GM23338 (cell line): ENCODE results near the gene USP28. TPM values are rescaled to one million over a fixed set of nuclear protein-coding genes. Genes with fewer than 3 reads are reported as not detected.

Source experiments
- ATAC-seq: fragments of 200-7000 bp; cut with Tn5 transposase; 3 replicates; pipeline ENCODE4 v1.9.1; 2020
- DNase-seq: peaks from one replicate; pipeline ENCODE4 v3.0.0-alpha.2; 2015; ENCODE audit warnings: low spot score
- H2AFZ ChIP-seq: fragments of 200-600 bp; sonication (generic); 2 replicates; pipeline ENCODE4 v1.8.0; 2016; ENCODE audit warnings: antibody characterized with exemption, mild to moderate bottlenecking, moderate library complexity
- H3F3A ChIP-seq: fragments of 200-600 bp; sonication (generic); replicated peaks from 2 replicates; pipeline ENCODE4 v1.8.0; 2017; ENCODE audit warnings: antibody characterized with exemption, mixed run types, low read depth
- H3K27ac ChIP-seq: fragments of 200-600 bp; sonication (generic); 2 replicates; pipeline ENCODE4 v1.6.1; 2016; ENCODE audit warnings: low read depth
- H3K27me3 ChIP-seq: fragments of 200-600 bp; sonication (generic); 2 replicates; pipeline ENCODE4 v1.8.0; 2016; ENCODE audit warnings: mild to moderate bottlenecking, mixed run types, moderate library complexity; ENCODE audit not compliant: insufficient read depth
- H3K36me3 ChIP-seq: fragments of 200-600 bp; sonication (generic); 2 replicates; pipeline ENCODE4 v1.8.0; 2016; ENCODE audit warnings: mild to moderate bottlenecking; ENCODE audit not compliant: insufficient read depth
- H3K4me1 ChIP-seq: fragments of 200-600 bp; sonication (generic); 2 replicates; pipeline ENCODE4 v1.8.0; 2016; ENCODE audit warnings: mild to moderate bottlenecking, moderate library complexity; ENCODE audit not compliant: insufficient read depth
- H3K4me2 ChIP-seq: fragments of 200-600 bp; sonication (generic); 2 replicates; pipeline ENCODE4 v1.7.1; 2017; ENCODE audit warnings: mixed run types
- H3K4me3 ChIP-seq: fragments of 200-600 bp; sonication (generic); 2 replicates; pipeline ENCODE4 v1.6.1; 2016; ENCODE audit warnings: mixed run types
- H3K79me2 ChIP-seq: fragments of 200-600 bp; sonication (generic); replicated peaks from 2 replicates; pipeline ENCODE4 v1.8.0; 2017; ENCODE audit warnings: mild to moderate bottlenecking; ENCODE audit not compliant: insufficient read depth
- H3K9me2 ChIP-seq: fragments of 200-600 bp; sonication (generic); 2 replicates; pipeline ENCODE4 v1.8.0; 2017; ENCODE audit not compliant: insufficient read depth
- H4K20me1 ChIP-seq: fragments of 200-600 bp; sonication (generic); replicated peaks from 2 replicates; pipeline ENCODE4 v1.8.0; 2017; ENCODE audit warnings: mild to moderate bottlenecking; ENCODE audit not compliant: insufficient read depth
- H3K27ac Mint-ChIP-seq: 2 replicates; pipeline ENCODE4 v1.8.0; 2020; ENCODE audit warnings: inconsistent platforms, mild to moderate bottlenecking, moderate library complexity, mixed read lengths
- H3K27me3 Mint-ChIP-seq: 3 replicates; pipeline ENCODE4 v1.8.0; 2022; ENCODE audit warnings: low read depth, mild to moderate bottlenecking, moderate library complexity, mixed read lengths, inconsistent platforms; ENCODE audit not compliant: insufficient read depth, poor library complexity
- H3K36me3 Mint-ChIP-seq: 3 replicates; pipeline ENCODE4 v1.8.0; 2021; ENCODE audit warnings: low read depth, mild to moderate bottlenecking, inconsistent platforms, moderate library complexity, mixed read lengths
- H3K4me1 Mint-ChIP-seq: 3 replicates; pipeline ENCODE4 v1.8.0; 2020; ENCODE audit warnings: mild to moderate bottlenecking, inconsistent platforms, mixed read lengths
- H3K4me3 Mint-ChIP-seq: 3 replicates; pipeline ENCODE4 v1.8.0; 2021; ENCODE audit warnings: moderate library complexity, mild to moderate bottlenecking, inconsistent platforms, mixed read lengths
- H3K9me3 Mint-ChIP-seq: 3 replicates; pipeline ENCODE4 v1.8.0; 2020; ENCODE audit warnings: moderate library complexity, mild to moderate bottlenecking, inconsistent platforms, mixed read lengths
- CREB1 ChIP-seq: fragments of 250-450 bp; sonication (Bioruptor Pico); IDR thresholded peaks from 2 replicates; pipeline ENCODE4 v1.5.0; 2020; ENCODE audit warnings: low read depth, mild to moderate bottlenecking, moderate library complexity
- EZH2 ChIP-seq: fragments of 200-600 bp; sonication (generic); IDR thresholded peaks from one replicate; pipeline ENCODE4 v1.8.0; 2017; ENCODE audit warnings: antibody characterized with exemption, mild to moderate bottlenecking, low read depth; ENCODE audit not compliant: unreplicated experiment
- EZH2phosphoT487 ChIP-seq: fragments of 200-600 bp; sonication (generic); IDR thresholded peaks from one replicate; pipeline ENCODE4 v1.8.1; 2018; ENCODE audit warnings: antibody characterized with exemption; ENCODE audit not compliant: unreplicated experiment
- JUNB ChIP-seq: IDR thresholded peaks from one replicate; pipeline ENCODE4 v1.6.1; 2016; ENCODE audit warnings: antibody characterized with exemption; ENCODE audit not compliant: unreplicated experiment
- NANOG ChIP-seq: IDR thresholded peaks from 2 replicates; pipeline ENCODE4 v1.6.1; 2016; ENCODE audit warnings: antibody characterized with exemption, borderline replicate concordance
- POLR2AphosphoS5 ChIP-seq: IDR thresholded peaks from 2 replicates; pipeline ENCODE4 v1.6.1; 2016; ENCODE audit warnings: antibody characterized with exemption, low read depth
- STAT1 ChIP-seq: IDR thresholded peaks from one replicate; pipeline ENCODE4 v1.6.1; 2016; ENCODE audit warnings: antibody characterized with exemption; ENCODE audit not compliant: unreplicated experiment
- ZNF114 ChIP-seq: fragments of 250-450 bp; sonication (Bioruptor Pico); IDR thresholded peaks from 2 replicates; pipeline ENCODE4 v1.5.0; 2020; ENCODE audit warnings: mild to moderate bottlenecking, moderate library complexity
- ZNF331 ChIP-seq: fragments of 250-450 bp; sonication (Bioruptor Pico); IDR thresholded peaks from 2 replicates; pipeline ENCODE4 v1.5.0; 2020; ENCODE audit warnings: low read depth, mild to moderate bottlenecking, moderate library complexity
- ZNF462 ChIP-seq: fragments of 250-450 bp; sonication (Bioruptor Pico); IDR thresholded peaks from 2 replicates; pipeline ENCODE4 v1.5.0; 2020; ENCODE audit warnings: mild to moderate bottlenecking, moderate library complexity
- polyA plus RNA-seq: library from polyadenylated mRNA; unstranded; fragments of >200 nt; fragmentation: Nextera tagmentation; extraction: Ambion mirVana; gene quantifications from 2 replicates; pipeline ENCODE4 v1.2.1, GENCODE V29; 2016
- total RNA-seq: library from RNA; depleted of rRNA; stranded (reverse); fragments of >200 nt; shearing (Covaris generic); gene quantifications from 2 replicates; pipeline ENCODE4 v1.2.3, GENCODE V29; 2014
- TF ChIP-seq, protein P1 (sequence below): IDR thresholded peaks from 2 replicates; pipeline ENCODE4 v1.6.1; 2016; ENCODE audit warnings: antibody characterized with exemption
- TF ChIP-seq, protein P2 (sequence below): IDR thresholded peaks from one replicate; pipeline ENCODE4 v1.6.1; 2018; ENCODE audit warnings: antibody characterized with exemption; ENCODE audit not compliant: unreplicated experiment
- TF ChIP-seq, protein P3 (sequence below), 2 experiments: fragments of 200-600 bp in 1 of 2; sonication (generic) in 1 of 2; conservative IDR thresholded peaks; 2 replicates each; pipeline versions ENCODE4 v1.5.1 to v1.6.1; 2016 to 2017; ENCODE audit warnings: antibody characterized with exemption in 2 of 2, low read depth in 2 of 2, mild to moderate bottlenecking in 2 of 2, moderate library complexity in 1 of 2

The USP28 gene
- total and polyA plus RNA-seq, 2 experiments from 2014 or later: 73.9 to 171 TPM

- Histone ChIP-seq H2AFZ (no peak overlapping the region), H3K9me2 (no peaks in the 10 kb centered on the region), H3K4me2 (no peak overlapping the region), H3K27ac (0 out of 2 replicates have a peak overlapping the region, but pooled peaks have one; percentile 0), H3K79me2 (peaks cover 69% of the 10 kb centered on the region), H3K36me3 (peaks cover 21% of the 10 kb centered on the region), H3K4me3 (no peak overlapping the region), H3K27me3 (no peaks in the 10 kb centered on the region), H3K4me1 (peaks cover 35% of the 10 kb centered on the region), H3F3A (peaks cover 20% of the 10 kb centered on the region), H4K20me1 (no peaks in the 10 kb centered on the region)
- peak overlapping the region; percentile 2; the same call in 1 of the 2 replicates for H3K27ac Mint-ChIP-seq
- no peak for TF ChIP-seq EZH2
- TF ChIP-seq, protein P1, sequence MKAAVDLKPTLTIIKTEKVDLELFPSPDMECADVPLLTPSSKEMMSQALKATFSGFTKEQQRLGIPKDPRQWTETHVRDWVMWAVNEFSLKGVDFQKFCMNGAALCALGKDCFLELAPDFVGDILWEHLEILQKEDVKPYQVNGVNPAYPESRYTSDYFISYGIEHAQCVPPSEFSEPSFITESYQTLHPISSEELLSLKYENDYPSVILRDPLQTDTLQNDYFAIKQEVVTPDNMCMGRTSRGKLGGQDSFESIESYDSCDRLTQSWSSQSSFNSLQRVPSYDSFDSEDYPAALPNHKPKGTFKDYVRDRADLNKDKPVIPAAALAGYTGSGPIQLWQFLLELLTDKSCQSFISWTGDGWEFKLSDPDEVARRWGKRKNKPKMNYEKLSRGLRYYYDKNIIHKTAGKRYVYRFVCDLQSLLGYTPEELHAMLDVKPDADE: no peak
- TF ChIP-seq EZH2phosphoT487: no peak
- TF ChIP-seq, protein P2, sequence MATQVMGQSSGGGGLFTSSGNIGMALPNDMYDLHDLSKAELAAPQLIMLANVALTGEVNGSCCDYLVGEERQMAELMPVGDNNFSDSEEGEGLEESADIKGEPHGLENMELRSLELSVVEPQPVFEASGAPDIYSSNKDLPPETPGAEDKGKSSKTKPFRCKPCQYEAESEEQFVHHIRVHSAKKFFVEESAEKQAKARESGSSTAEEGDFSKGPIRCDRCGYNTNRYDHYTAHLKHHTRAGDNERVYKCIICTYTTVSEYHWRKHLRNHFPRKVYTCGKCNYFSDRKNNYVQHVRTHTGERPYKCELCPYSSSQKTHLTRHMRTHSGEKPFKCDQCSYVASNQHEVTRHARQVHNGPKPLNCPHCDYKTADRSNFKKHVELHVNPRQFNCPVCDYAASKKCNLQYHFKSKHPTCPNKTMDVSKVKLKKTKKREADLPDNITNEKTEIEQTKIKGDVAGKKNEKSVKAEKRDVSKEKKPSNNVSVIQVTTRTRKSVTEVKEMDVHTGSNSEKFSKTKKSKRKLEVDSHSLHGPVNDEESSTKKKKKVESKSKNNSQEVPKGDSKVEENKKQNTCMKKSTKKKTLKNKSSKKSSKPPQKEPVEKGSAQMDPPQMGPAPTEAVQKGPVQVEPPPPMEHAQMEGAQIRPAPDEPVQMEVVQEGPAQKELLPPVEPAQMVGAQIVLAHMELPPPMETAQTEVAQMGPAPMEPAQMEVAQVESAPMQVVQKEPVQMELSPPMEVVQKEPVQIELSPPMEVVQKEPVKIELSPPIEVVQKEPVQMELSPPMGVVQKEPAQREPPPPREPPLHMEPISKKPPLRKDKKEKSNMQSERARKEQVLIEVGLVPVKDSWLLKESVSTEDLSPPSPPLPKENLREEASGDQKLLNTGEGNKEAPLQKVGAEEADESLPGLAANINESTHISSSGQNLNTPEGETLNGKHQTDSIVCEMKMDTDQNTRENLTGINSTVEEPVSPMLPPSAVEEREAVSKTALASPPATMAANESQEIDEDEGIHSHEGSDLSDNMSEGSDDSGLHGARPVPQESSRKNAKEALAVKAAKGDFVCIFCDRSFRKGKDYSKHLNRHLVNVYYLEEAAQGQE: no peak
- no peak for TF ChIP-seq POLR2AphosphoS5
- no peak for TF ChIP-seq ZNF462 (CRISPR knock-in tag)
- TF ChIP-seq CREB1 (CRISPR knock-in tag): no peak
- TF ChIP-seq JUNB: no peak
- no peak for TF ChIP-seq NANOG
- TF ChIP-seq ZNF114 (CRISPR knock-in tag): no peak
- TF ChIP-seq STAT1: no peak
- no peak for TF ChIP-seq ZNF331
- TF ChIP-seq, protein P3, sequence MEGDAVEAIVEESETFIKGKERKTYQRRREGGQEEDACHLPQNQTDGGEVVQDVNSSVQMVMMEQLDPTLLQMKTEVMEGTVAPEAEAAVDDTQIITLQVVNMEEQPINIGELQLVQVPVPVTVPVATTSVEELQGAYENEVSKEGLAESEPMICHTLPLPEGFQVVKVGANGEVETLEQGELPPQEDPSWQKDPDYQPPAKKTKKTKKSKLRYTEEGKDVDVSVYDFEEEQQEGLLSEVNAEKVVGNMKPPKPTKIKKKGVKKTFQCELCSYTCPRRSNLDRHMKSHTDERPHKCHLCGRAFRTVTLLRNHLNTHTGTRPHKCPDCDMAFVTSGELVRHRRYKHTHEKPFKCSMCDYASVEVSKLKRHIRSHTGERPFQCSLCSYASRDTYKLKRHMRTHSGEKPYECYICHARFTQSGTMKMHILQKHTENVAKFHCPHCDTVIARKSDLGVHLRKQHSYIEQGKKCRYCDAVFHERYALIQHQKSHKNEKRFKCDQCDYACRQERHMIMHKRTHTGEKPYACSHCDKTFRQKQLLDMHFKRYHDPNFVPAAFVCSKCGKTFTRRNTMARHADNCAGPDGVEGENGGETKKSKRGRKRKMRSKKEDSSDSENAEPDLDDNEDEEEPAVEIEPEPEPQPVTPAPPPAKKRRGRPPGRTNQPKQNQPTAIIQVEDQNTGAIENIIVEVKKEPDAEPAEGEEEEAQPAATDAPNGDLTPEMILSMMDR (conservative IDR thresholded peaks at IDR 0.05; ENCODE audit: low read depth in 2 of 2): no peak
- ATAC-seq (no peak), DNase-seq (no peak)
- peaks cover 79% of the 10 kb centered on the region for H3K36me3 Mint-ChIP-seq
- peaks cover 19% of the 10 kb centered on the region for H3K27me3 Mint-ChIP-seq
- no peak overlapping the region for H3K4me3 Mint-ChIP-seq
- peaks cover 13% of the 10 kb centered on the region for H3K9me3 Mint-ChIP-seq
- H3K4me1 Mint-ChIP-seq: peaks cover 56% of the 10 kb centered on the region
Observed at GRCh38 chr11:113847111-113847510, 28.3 kb downstream of the USP28 start.
